HUES6 (cell line): ENCODE data around the gene S100A16.
"Not testable (repeated sequence)": the region's sequence is repeated elsewhere in the genome, so short reads cannot be mapped to it uniquely, and the experiment has no call there.

ENCODE experiments used
- H3K27ac ChIP-seq: 2 replicates; pipeline ENCODE4 v1.7.0; 2013; ENCODE audit warnings: low read depth, mild to moderate bottlenecking, low read length, inconsistent platforms
- H3K27me3 ChIP-seq: 2 replicates; pipeline ENCODE4 v1.6.1; 2013; ENCODE audit warnings: low read length; ENCODE audit not compliant: control insufficient read depth, insufficient read depth
- H3K36me3 ChIP-seq: 2 replicates; pipeline ENCODE4 v1.6.1; 2013; ENCODE audit warnings: low read length; ENCODE audit not compliant: control insufficient read depth, insufficient read depth
- H3K4me1 ChIP-seq: 2 replicates; pipeline ENCODE4 v1.6.1; 2013; ENCODE audit warnings: low read length; ENCODE audit not compliant: control insufficient read depth, insufficient read depth
- H3K4me3 ChIP-seq: 2 replicates; pipeline ENCODE4 v1.5.1; 2013; ENCODE audit warnings: low read depth, low read length
- H3K9ac ChIP-seq: one replicate; pipeline ENCODE4 v1.6.1; 2013; ENCODE audit warnings: mild to moderate bottlenecking, low read length
- H3K9me3 ChIP-seq: 2 replicates; pipeline ENCODE4 v1.6.1; 2013; ENCODE audit warnings: low read depth, low read length; ENCODE audit not compliant: control insufficient read depth, insufficient read depth

S100A16 gene

GRCh38 chr1:153586347-153586746, 26.6 kb downstream of the S100A16 start:
- Histone ChIP-seq H3K4me1 (no peaks in the 10 kb centered on the region), H3K27ac (no peak overlapping the region), H3K9me3 (no peaks in the 10 kb centered on the region; the same call in 1 of the 2 replicates), H3K27me3 (no peaks in the 10 kb centered on the region), H3K9ac (no peak overlapping the region), H3K36me3 (no peaks in the 10 kb centered on the region), H3K4me3 (no peak overlapping the region)

- Histone ChIP-seq H3K27me3 (no peaks in the 10 kb centered on the region), H3K9ac (no peak overlapping the region), H3K4me1 (no peaks in the 10 kb centered on the region), H3K36me3 (no peaks in the 10 kb centered on the region), H3K27ac (no peak overlapping the region), H3K4me3 (no peak overlapping the region), H3K9me3 (no peaks in the 10 kb centered on the region; the same call in 1 of the 2 replicates)
Measured at GRCh38 chr1:153585006-153585405, 27.9 kb downstream of the S100A16 start.

- Histone ChIP-seq H3K4me1 (no peaks in the 10 kb centered on the region), H3K27me3 (no peaks in the 10 kb centered on the region), H3K9me3 (no peaks in the 10 kb centered on the region; the same call in 1 of the 2 replicates), H3K9ac (no peak overlapping the region), H3K27ac (no peak overlapping the region), H3K36me3 (no peaks in the 10 kb centered on the region), H3K4me3 (no peak overlapping the region)
Measured at GRCh38 chr1:153583976-153584375, 29.0 kb downstream of the S100A16 start.

GRCh38 chr1:153583514-153583913, 29.4 kb downstream of the S100A16 start:
- H3K4me3 ChIP-seq, H3K9ac ChIP-seq, H3K4me1 ChIP-seq, H3K36me3 ChIP-seq, H3K27me3 ChIP-seq, H3K27ac ChIP-seq, H3K9me3 ChIP-seq: not testable (repeated sequence)

- not testable (repeated sequence) for H3K9me3 ChIP-seq, H3K36me3 ChIP-seq, H3K27me3 ChIP-seq, H3K4me3 ChIP-seq, H3K9ac ChIP-seq, H3K27ac ChIP-seq
- peaks cover 11% of the 10 kb centered on the region; the same call in 1 of the 2 replicates for H3K4me1 ChIP-seq
Measured at GRCh38 chr1:153582836-153583235, 30.1 kb downstream of the S100A16 start.

- Histone ChIP-seq H3K36me3 (no peaks in the 10 kb centered on the region), H3K27me3 (no peaks in the 10 kb centered on the region), H3K9me3 (peaks cover 3% of the 10 kb centered on the region; the same call in 1 of the 2 replicates), H3K4me1 (peaks cover 14% of the 10 kb centered on the region; the same call in 1 of the 2 replicates), H3K4me3 (no peak overlapping the region), H3K27ac (no peak overlapping the region), H3K9ac (no peak overlapping the region)
Measured at GRCh38 chr1:153578936-153579335, 34.0 kb downstream of the S100A16 start.

- Histone ChIP-seq H3K36me3 (no peaks in the 10 kb centered on the region), H3K4me1 (peaks cover 14% of the 10 kb centered on the region; the same call in 1 of the 2 replicates), H3K4me3 (no peak overlapping the region), H3K9ac (no peak overlapping the region), H3K27ac (no peak overlapping the region), H3K27me3 (no peaks in the 10 kb centered on the region), H3K9me3 (peaks cover 3% of the 10 kb centered on the region; the same call in 1 of the 2 replicates)
Measured at GRCh38 chr1:153578490-153578889, 34.4 kb downstream of the S100A16 start.

GRCh38 chr1:153577624-153578051, 35.3 kb downstream of the S100A16 start:
- Histone ChIP-seq H3K4me3 (no peak overlapping the region), H3K27ac (no peak overlapping the region), H3K4me1 (peaks cover 14% of the 10 kb centered on the region; the same call in 1 of the 2 replicates), H3K36me3 (no peaks in the 10 kb centered on the region), H3K9ac (no peak overlapping the region), H3K27me3 (no peaks in the 10 kb centered on the region), H3K9me3 (peaks cover 5% of the 10 kb centered on the region)

GRCh38 chr1:153577138-153577537, 35.8 kb downstream of the S100A16 start:
- no peaks in the 10 kb centered on the region for H3K36me3 ChIP-seq
- peaks cover 5% of the 10 kb centered on the region for H3K9me3 ChIP-seq
- peaks cover 14% of the 10 kb centered on the region; the same call in 1 of the 2 replicates for H3K4me1 ChIP-seq
- H3K27me3 ChIP-seq: no peaks in the 10 kb centered on the region
- no peak overlapping the region for H3K9ac ChIP-seq
- no peak overlapping the region for H3K27ac ChIP-seq
- H3K4me3 ChIP-seq: no peak overlapping the region

GRCh38 chr1:153575497-153575896, 37.4 kb downstream of the S100A16 start:
- not testable (repeated sequence) for H3K27ac ChIP-seq, H3K4me3 ChIP-seq, H3K9me3 ChIP-seq, H3K9ac ChIP-seq, H3K36me3 ChIP-seq, H3K27me3 ChIP-seq
- peaks cover 14% of the 10 kb centered on the region; the same call in 1 of the 2 replicates for H3K4me1 ChIP-seq

GRCh38 chr1:153575081-153575491, 37.9 kb downstream of the S100A16 start:
- H3K4me3 ChIP-seq, H3K27me3 ChIP-seq, H3K9ac ChIP-seq, H3K36me3 ChIP-seq, H3K9me3 ChIP-seq, H3K27ac ChIP-seq: not testable (repeated sequence)
- peaks cover 14% of the 10 kb centered on the region; the same call in 1 of the 2 replicates for H3K4me1 ChIP-seq

- no peak overlapping the region for H3K27ac ChIP-seq
- no peaks in the 10 kb centered on the region for H3K36me3 ChIP-seq
- no peaks in the 10 kb centered on the region for H3K27me3 ChIP-seq
- peaks cover 14% of the 10 kb centered on the region for H3K4me1 ChIP-seq
- H3K9me3 ChIP-seq: peaks cover 5% of the 10 kb centered on the region
- no peak overlapping the region for H3K9ac ChIP-seq
- H3K4me3 ChIP-seq: no peak overlapping the region
Measured at GRCh38 chr1:153573351-153573750, 39.6 kb downstream of the S100A16 start.
